Measurements from ENCODE around the gene MYH9. TPM values are rescaled to one million over a fixed set of nuclear protein-coding genes. Genes with fewer than 3 reads are reported as not detected.
A peak's percentile ranks its signal among the peaks of the same experiment; 100 is the strongest.

Gene MYH9
- total RNA-seq, 1 experiment from 2014 or later = 105 TPM

GRCh38 chr22:36321797-36322601 is 65.8 kb downstream of the MYH9 start:
- DNase-seq (ENCODE audit: extremely low read depth, low read depth) = no peak

GRCh38 chr22:36320553-36320952 is 67.2 kb downstream of the MYH9 start:
- no peak for DNase-seq (ENCODE audit: extremely low read depth, low read depth)

GRCh38 chr22:36319595-36320497 is 67.9 kb downstream of the MYH9 start:
- no peak for DNase-seq (ENCODE audit: extremely low read depth, low read depth)

- DNase-seq (ENCODE audit: extremely low read depth, low read depth) = no peak
Observed at GRCh38 chr22:36318442-36318841, 69.3 kb downstream of the MYH9 start.

- no peak for DNase-seq (ENCODE audit: extremely low read depth, low read depth)
Observed at GRCh38 chr22:36317658-36318271, 70.0 kb downstream of the MYH9 start.

- DNase-seq (ENCODE audit: extremely low read depth, low read depth) = no peak
Observed at GRCh38 chr22:36316419-36316818, 71.3 kb downstream of the MYH9 start.

- DNase-seq (ENCODE audit: extremely low read depth, low read depth) = no peak
Observed at GRCh38 chr22:36315325-36315724, 72.4 kb downstream of the MYH9 start.

- DNase-seq (ENCODE audit: extremely low read depth, low read depth) = no peak
Observed at GRCh38 chr22:36311386-36312085, 76.2 kb downstream of the MYH9 start.

- no peak for DNase-seq (ENCODE audit: extremely low read depth, low read depth)
Observed at GRCh38 chr22:36308880-36309279, 78.9 kb downstream of the MYH9 start.

- no peak for DNase-seq (ENCODE audit: extremely low read depth, low read depth)
Observed at GRCh38 chr22:36306227-36306626, 81.5 kb downstream of the MYH9 start.

GRCh38 chr22:36305813-36306212 is 82.0 kb downstream of the MYH9 start:
- no peak for DNase-seq (ENCODE audit: extremely low read depth, low read depth)

GRCh38 chr22:36304429-36304828 is 83.3 kb downstream of the MYH9 start:
- no peak for DNase-seq (ENCODE audit: extremely low read depth, low read depth)

GRCh38 chr22:36303874-36304273 is 83.9 kb downstream of the MYH9 start:
- DNase-seq (ENCODE audit: extremely low read depth, low read depth) = no peak

- no peak for DNase-seq (ENCODE audit: extremely low read depth, low read depth)
Observed at GRCh38 chr22:36303115-36303467, 84.7 kb downstream of the MYH9 start.

GRCh38 chr22:36302439-36303114 is 85.2 kb downstream of the MYH9 start:
- no peak for DNase-seq (ENCODE audit: extremely low read depth, low read depth)

- no peak for DNase-seq (ENCODE audit: extremely low read depth, low read depth)
Observed at GRCh38 chr22:36301851-36302250, 85.9 kb downstream of the MYH9 start.

- DNase-seq (ENCODE audit: extremely low read depth, low read depth) = peak; percentile 49
Observed at GRCh38 chr22:36301384-36301828, 86.4 kb downstream of the MYH9 start.

- DNase-seq (ENCODE audit: extremely low read depth, low read depth) = no peak
Observed at GRCh38 chr22:36300396-36301212, 87.2 kb downstream of the MYH9 start.

GRCh38 chr22:36299911-36300310 is 87.9 kb downstream of the MYH9 start:
- DNase-seq (ENCODE audit: extremely low read depth, low read depth) = no peak
